PC-3 (cell line): Measurements from ENCODE around the gene MEDAG. TPM values are rescaled to one million over a fixed set of nuclear protein-coding genes. Genes with fewer than 3 reads are reported as not detected.

Experiments used
- ATAC-seq: fragments of 200-7000 bp; cut with Tn5 transposase; 2 replicates; pipeline ENCODE4 v1.9.1; 2020; ENCODE audit warnings: mild to moderate bottlenecking, moderate library complexity
- BruUV-seq: library from RNA; stranded (reverse); fragments of 400-500 nt; replicated peaks from 2 replicates; lab custom pipeline; 2021; lab: Mats Ljungman, UMichigan
- CTCF ChIA-PET: fragments of 300-600 bp; sonication (Branson Sonifier 250); formaldehyde crosslinking; loops from one replicate; lab custom pipeline; 2022; ENCODE audit warnings: antibody characterized with exemption; lab: Charles Lee
- POLR2A ChIA-PET: fragments of 300-600 bp; sonication (Branson Sonifier 250); formaldehyde crosslinking; loops from one replicate; lab custom pipeline; 2022; ENCODE audit warnings: antibody characterized with exemption; ENCODE audit not compliant: unreplicated experiment; lab: Charles Lee
- DNase-seq: peaks from one replicate; pipeline ENCODE4 v3.0.0-alpha.2; 2015
- H2AFZ ChIP-seq: fragments of 300-600 bp; sonication (generic); 2 replicates; pipeline ENCODE4 v1.6.0; 2016; ENCODE audit warnings: antibody characterized with exemption, low read length
- H3F3A ChIP-seq: fragments of 300-600 bp; sonication (generic); one replicate; pipeline ENCODE4 v1.6.0; 2017; ENCODE audit warnings: antibody characterized with exemption, low read length, control low read depth, mild to moderate bottlenecking; ENCODE audit not compliant: unreplicated experiment
- H3K27ac ChIP-seq: fragments of 300-600 bp; sonication (generic); 2 replicates; pipeline ENCODE4 v1.5.1; 2016; ENCODE audit warnings: mild to moderate bottlenecking, low read length
- H3K27me3 ChIP-seq: fragments of 300-600 bp; sonication (generic); 2 replicates; pipeline ENCODE4 v1.6.1; 2016; ENCODE audit warnings: low read length, mixed read lengths
- H3K36me3 ChIP-seq: fragments of 300-600 bp; sonication (generic); 2 replicates; pipeline ENCODE4 v1.6.1; 2016; ENCODE audit warnings: low read depth, mixed run types, low read length, mixed read lengths
- H3K4me1 ChIP-seq: fragments of 300-600 bp; sonication (generic); 2 replicates; pipeline ENCODE4 v1.5.1; 2016; ENCODE audit warnings: low read length; ENCODE audit not compliant: insufficient read depth
- H3K4me2 ChIP-seq: fragments of 300-600 bp; sonication (generic); 2 replicates; pipeline ENCODE4 v1.6.0; 2016; ENCODE audit warnings: low read length
- H3K4me3 ChIP-seq: fragments of 300-600 bp; sonication (generic); 2 replicates; pipeline ENCODE4 v1.5.1; 2016; ENCODE audit warnings: mild to moderate bottlenecking, low read length, mixed read lengths
- H3K79me2 ChIP-seq: fragments of 300-600 bp; sonication (generic); 2 replicates; pipeline ENCODE4 v1.6.1; 2017; ENCODE audit warnings: low read length, mixed read lengths
- H3K9ac ChIP-seq: fragments of 300-600 bp; sonication (generic); 2 replicates; pipeline ENCODE4 v1.6.0; 2016; ENCODE audit warnings: mild to moderate bottlenecking, low read length
- H3K9me2 ChIP-seq: fragments of 300-600 bp; sonication (generic); replicated peaks from 2 replicates; pipeline ENCODE4 v1.6.1; 2016; ENCODE audit warnings: mixed run types, low read length, mixed read lengths
- H3K9me3 ChIP-seq: fragments of 300-600 bp; sonication (generic); 2 replicates; pipeline ENCODE4 v1.6.1; 2016; ENCODE audit warnings: low read length, mixed read lengths
- H4K20me1 ChIP-seq: fragments of 300-600 bp; sonication (generic); 2 replicates; pipeline ENCODE4 v1.6.1; 2016; ENCODE audit warnings: low read length, mixed read lengths
- EZH2 ChIP-seq: fragments of 300-600 bp; sonication (generic); IDR thresholded peaks from one replicate; pipeline ENCODE4 v1.6.1; 2017; ENCODE audit warnings: antibody characterized with exemption, mild to moderate bottlenecking, low read length; ENCODE audit not compliant: unreplicated experiment
- EZH2phosphoT487 ChIP-seq: fragments of 300-600 bp; sonication (generic); IDR thresholded peaks from 2 replicates; pipeline ENCODE4 v1.6.1; 2018; ENCODE audit warnings: mild to moderate bottlenecking, antibody characterized with exemption, low read length, borderline replicate concordance
- intact Hi-C: fragments of 100-400 bp; cut with micrococcal nuclease; formaldehyde crosslinking; loops from 2 replicates; pipeline ENCODE4 v1.9.0; 2023
- total RNA-seq: library from RNA; depleted of rRNA; stranded (reverse); fragments of >200 nt; gene quantifications from 2 replicates; pipeline ENCODE4 v1.2.3, GENCODE V29; 2014
- TF ChIP-seq, protein P1 (sequence below): fragments of 300-600 bp; sonication (generic); conservative IDR thresholded peaks from 2 replicates; pipeline ENCODE4 v1.5.1; 2017; ENCODE audit warnings: antibody characterized with exemption, low read depth, mild to moderate bottlenecking, low read length

Gene MEDAG
- total RNA-seq, 1 experiment from 2014 or later, result not detected

- intact Hi-C loops, result no loop called here
- TF ChIP-seq, protein P1, sequence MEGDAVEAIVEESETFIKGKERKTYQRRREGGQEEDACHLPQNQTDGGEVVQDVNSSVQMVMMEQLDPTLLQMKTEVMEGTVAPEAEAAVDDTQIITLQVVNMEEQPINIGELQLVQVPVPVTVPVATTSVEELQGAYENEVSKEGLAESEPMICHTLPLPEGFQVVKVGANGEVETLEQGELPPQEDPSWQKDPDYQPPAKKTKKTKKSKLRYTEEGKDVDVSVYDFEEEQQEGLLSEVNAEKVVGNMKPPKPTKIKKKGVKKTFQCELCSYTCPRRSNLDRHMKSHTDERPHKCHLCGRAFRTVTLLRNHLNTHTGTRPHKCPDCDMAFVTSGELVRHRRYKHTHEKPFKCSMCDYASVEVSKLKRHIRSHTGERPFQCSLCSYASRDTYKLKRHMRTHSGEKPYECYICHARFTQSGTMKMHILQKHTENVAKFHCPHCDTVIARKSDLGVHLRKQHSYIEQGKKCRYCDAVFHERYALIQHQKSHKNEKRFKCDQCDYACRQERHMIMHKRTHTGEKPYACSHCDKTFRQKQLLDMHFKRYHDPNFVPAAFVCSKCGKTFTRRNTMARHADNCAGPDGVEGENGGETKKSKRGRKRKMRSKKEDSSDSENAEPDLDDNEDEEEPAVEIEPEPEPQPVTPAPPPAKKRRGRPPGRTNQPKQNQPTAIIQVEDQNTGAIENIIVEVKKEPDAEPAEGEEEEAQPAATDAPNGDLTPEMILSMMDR, result no peak
- TF ChIP-seq EZH2 (no peak), EZH2phosphoT487 (no peak)
- no peaks in the 10 kb centered on the region for H3K4me1 ChIP-seq
- H3K9me2 ChIP-seq, result no peaks in the 10 kb centered on the region
- no peaks in the 10 kb centered on the region for H3F3A ChIP-seq
- ATAC-seq (no peak), DNase-seq (no peak)
- H3K27me3 ChIP-seq, result no peaks in the 10 kb centered on the region
- no peaks in the 10 kb centered on the region for H3K79me2 ChIP-seq
- H2AFZ ChIP-seq, result no peak overlapping the region
- no peak overlapping the region for H3K9ac ChIP-seq
- H3K36me3 ChIP-seq, result no peaks in the 10 kb centered on the region
- no peak overlapping the region for H3K4me3 ChIP-seq
- no TSS peak for BruUV-seq
- POLR2A ChIA-PET, result no interaction called here
- H3K9me3 ChIP-seq, result no peaks in the 10 kb centered on the region
- H3K4me2 ChIP-seq, result no peak overlapping the region
- no peak overlapping the region for H3K27ac ChIP-seq
- CTCF ChIA-PET, result no interaction called here
- no peaks in the 10 kb centered on the region for H4K20me1 ChIP-seq
Observed at GRCh38 chr13:30874561-30874960, 31.5 kb upstream of the MEDAG start.

- H3K79me2 ChIP-seq, result no peaks in the 10 kb centered on the region
- no peaks in the 10 kb centered on the region for H3K36me3 ChIP-seq
- POLR2A ChIA-PET, result no interaction called here
- ATAC-seq, result no peak
- TF ChIP-seq EZH2 (no peak), EZH2phosphoT487 (no peak)
- TF ChIP-seq, protein P1, result no peak
- H2AFZ ChIP-seq, result no peak overlapping the region
- H4K20me1 ChIP-seq, result no peaks in the 10 kb centered on the region
- H3K27me3 ChIP-seq, result no peaks in the 10 kb centered on the region
- H3K27ac ChIP-seq, result no peak overlapping the region
- CTCF ChIA-PET, result no interaction called here
- no peak overlapping the region for H3K4me2 ChIP-seq
- intact Hi-C loops, result no loop called here
- no peaks in the 10 kb centered on the region for H3F3A ChIP-seq
- H3K9me3 ChIP-seq, result no peaks in the 10 kb centered on the region
- no peaks in the 10 kb centered on the region for H3K9me2 ChIP-seq
- no peak overlapping the region for H3K4me3 ChIP-seq
- BruUV-seq, result no TSS peak
- no peak for DNase-seq
- H3K4me1 ChIP-seq, result peaks cover 13% of the 10 kb centered on the region
- no peak overlapping the region for H3K9ac ChIP-seq
Observed at GRCh38 chr13:30877335-30877734, 28.7 kb upstream of the MEDAG start.

GRCh38 chr13:30880151-30880855, 25.8 kb upstream of the MEDAG start:
- H3K9me2 ChIP-seq, result no peaks in the 10 kb centered on the region
- H3K27ac ChIP-seq, result no peak overlapping the region
- H3K36me3 ChIP-seq, result no peaks in the 10 kb centered on the region
- BruUV-seq, result no TSS peak
- H3K4me1 ChIP-seq, result peaks cover 13% of the 10 kb centered on the region
- H3K9me3 ChIP-seq, result no peaks in the 10 kb centered on the region
- CTCF ChIA-PET, result no interaction called here
- no peaks in the 10 kb centered on the region for H3F3A ChIP-seq
- intact Hi-C loops, result no loop called here
- no peaks in the 10 kb centered on the region for H3K79me2 ChIP-seq
- TF ChIP-seq EZH2phosphoT487 (no peak), EZH2 (no peak)
- TF ChIP-seq, protein P1, result no peak
- no peak for ATAC-seq
- H3K4me3 ChIP-seq, result no peak overlapping the region
- POLR2A ChIA-PET, result no interaction called here
- no peak for DNase-seq
- no peaks in the 10 kb centered on the region for H3K27me3 ChIP-seq
- no peak overlapping the region for H3K4me2 ChIP-seq
- no peak overlapping the region for H2AFZ ChIP-seq
- no peak overlapping the region for H3K9ac ChIP-seq
- H4K20me1 ChIP-seq, result no peaks in the 10 kb centered on the region
